Measurements from ENCODE around the gene TRAP1.
A peak's percentile ranks its signal among the peaks of the same experiment; 100 is the strongest.
"Not testable (repeated sequence)": the region's sequence is repeated elsewhere in the genome, so short reads cannot be mapped to it uniquely, and the experiment has no call there.

The TRAP1 gene

GRCh38 chr16:3670711-3671110, 46.6 kb downstream of the TRAP1 start:
- no peak for DNase-seq

DNA sequence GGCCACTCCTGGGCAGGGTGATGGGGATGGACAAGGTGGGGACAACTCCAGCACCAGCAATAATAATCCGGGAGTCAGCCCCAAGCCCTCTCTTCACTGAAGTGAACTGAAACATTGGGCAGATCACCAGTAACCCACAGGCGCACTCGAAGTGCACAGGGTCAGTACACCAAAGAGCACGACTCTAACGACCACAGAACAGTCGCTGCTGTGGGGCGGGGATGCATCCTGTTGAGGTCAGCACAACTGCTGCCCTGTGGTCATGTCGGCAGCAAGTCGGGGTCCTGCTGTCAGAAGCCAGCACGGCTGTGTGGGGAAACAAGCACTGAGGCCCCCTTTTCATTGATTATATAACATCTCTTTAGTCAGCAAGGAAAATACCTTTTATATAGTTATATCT, 48.2 kb downstream of the TRAP1 start:
- no peak for DNase-seq

DNA sequence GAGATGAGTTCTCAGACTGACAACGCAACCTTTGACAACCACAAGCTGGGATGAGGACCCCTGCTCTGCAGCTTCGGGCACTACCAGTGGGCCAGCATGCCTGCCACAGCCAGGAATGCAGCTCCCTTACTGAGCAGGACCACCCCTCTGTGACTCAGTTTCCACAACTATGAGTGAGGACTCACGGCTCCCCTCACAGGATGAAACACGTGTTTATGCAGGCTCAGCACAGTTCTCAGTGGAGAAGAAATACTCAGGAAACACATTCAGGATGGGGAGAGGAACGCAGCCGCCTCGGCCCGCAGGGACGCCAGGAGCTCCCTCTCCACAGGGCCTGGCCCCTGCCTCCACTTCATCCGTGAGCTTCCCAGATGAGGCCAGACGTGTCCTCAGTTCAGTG, 48.7 kb downstream of the TRAP1 start:
- DNase-seq, result no peak

DNA sequence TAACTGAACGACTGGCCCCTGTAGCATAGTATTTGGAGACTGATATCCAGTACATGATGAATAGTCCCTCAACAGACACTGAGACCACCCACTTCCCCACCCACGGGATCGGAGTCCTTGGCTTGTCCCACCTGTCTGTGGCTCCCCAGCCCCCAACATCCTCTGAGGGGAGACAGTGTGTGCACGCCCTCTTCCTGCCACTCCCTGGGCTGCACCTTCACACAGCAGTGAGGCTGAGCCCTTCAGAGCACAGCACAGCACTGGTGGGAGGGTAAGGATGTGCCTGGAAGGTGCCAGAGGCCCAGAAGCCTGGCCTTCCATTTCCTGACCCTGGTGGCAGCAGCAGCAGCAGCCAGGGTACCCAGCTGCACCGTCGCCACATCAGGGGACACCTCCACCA, 51.8 kb downstream of the TRAP1 start:
- DNase-seq, result no peak

GRCh38 chr16:3664187-3664896, 53.0 kb downstream of the TRAP1 start:
- DNase-seq, result no peak

- DNase-seq, result no peak
Measured at GRCh38 chr16:3662601-3663000, 54.7 kb downstream of the TRAP1 start.

DNA sequence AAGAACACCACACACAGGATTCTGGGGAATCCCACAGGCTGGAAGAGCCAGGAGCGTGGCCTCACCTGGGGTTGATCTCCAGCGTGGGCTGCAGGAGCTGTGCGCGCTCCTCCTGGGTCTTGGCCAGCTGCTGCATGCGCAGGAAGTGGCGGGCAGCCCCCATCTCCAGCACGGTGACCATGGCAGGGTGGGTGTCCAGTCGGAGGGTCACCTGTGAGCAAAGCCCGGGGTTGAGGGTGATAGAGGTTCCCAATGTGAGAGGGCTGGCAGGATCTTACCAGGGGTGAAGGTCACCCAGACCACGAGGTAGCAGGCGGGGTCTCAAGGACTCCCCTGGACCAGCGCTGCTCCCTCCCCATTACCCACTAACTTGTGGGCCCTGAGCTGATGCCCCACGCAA, 55.4 kb downstream of the TRAP1 start:
- DNase-seq, result no peak

GRCh38 chr16:3661311-3661710, 56.0 kb downstream of the TRAP1 start:
- DNase-seq, result no peak

DNA sequence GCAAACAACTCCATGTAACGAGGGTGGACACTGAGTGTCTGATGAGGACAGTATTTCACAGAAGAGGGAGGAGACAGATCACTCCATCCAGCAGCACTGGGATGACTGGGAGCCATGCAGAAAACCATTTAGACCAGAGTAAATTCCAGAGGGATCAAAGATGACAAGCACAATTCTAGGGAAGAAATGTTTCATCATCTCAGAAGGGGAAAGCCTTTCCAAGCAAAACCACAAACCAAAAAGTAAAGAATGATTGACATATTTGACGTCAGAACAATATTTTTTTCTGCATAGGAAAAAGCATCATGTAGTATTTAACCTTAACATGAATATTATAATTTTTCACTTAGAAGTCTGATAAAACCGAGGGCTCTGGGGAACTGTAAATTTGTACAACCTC, 58.1 kb downstream of the TRAP1 start:
- DNase-seq, result no peak

- no peak for DNase-seq
Measured at GRCh38 chr16:3656491-3657468, 60.5 kb downstream of the TRAP1 start.

GRCh38 chr16:3656160-3656490, 61.2 kb downstream of the TRAP1 start:
- DNase-seq, result not testable (repeated sequence)

DNA sequence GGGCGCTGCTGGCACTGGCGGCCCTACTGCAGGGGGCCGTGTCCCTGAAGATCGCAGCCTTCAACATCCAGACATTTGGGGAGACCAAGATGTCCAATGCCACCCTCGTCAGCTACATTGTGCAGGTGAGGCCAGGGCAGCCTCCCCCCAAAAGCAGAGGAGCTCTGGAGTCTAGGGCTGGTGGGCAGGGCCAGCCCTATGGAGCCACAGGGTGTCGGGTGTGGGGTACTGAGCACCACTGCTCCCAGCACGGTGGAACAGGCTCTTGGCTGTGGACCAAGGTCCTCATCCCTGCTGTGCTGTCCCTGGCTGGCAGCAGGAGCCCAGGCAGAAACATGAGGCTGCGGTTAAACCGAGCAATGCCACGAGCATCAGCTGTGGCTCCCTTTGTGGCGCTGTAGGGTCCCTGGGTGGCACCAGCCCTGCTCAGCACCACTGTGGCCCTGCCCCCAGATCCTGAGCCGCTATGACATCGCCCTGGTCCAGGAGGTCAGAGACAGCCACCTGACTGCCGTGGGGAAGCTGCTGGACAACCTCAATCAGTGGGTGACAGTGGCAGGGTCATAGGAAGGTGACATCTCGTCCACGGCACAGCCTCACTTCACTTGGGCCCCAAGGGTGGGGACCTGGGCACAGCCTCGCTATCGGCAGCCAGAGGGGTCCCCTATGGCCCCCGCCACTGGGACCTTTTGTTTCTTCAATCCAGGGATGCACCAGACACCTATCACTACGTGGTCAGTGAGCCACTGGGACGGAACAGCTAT, 61.7 kb downstream of the TRAP1 start:
- DNase-seq, result no peak

DNA sequence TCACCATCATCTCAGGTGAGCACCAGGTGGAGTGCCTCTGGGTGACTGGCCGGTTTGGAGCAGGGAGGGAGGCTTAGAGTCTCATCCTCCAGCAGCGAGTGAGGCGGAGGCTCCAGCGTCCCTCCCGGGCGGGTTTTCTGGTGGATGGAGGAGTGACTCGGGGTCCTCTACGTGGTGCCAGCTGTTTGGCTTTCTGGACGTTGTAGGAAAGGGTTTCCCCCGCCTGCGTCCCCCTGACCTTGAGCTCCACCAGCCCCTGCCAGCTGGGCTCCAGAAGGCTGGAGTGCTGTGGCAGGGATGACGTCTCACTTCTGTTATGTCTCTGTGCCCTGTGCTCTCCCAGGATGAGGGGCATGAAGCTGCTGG, 62.3 kb downstream of the TRAP1 start:
- DNase-seq, result no peak

- peak in 1 of 2 donors; percentile 16 for DNase-seq
Measured at GRCh38 chr16:3654249-3654991, 62.9 kb downstream of the TRAP1 start, which contains the start of gene DNASE1. TSS of gene DNASE1 (plus strand) at chr16:3654691. CDS start at chr16:3655374, 683 bp downstream.

DNA sequence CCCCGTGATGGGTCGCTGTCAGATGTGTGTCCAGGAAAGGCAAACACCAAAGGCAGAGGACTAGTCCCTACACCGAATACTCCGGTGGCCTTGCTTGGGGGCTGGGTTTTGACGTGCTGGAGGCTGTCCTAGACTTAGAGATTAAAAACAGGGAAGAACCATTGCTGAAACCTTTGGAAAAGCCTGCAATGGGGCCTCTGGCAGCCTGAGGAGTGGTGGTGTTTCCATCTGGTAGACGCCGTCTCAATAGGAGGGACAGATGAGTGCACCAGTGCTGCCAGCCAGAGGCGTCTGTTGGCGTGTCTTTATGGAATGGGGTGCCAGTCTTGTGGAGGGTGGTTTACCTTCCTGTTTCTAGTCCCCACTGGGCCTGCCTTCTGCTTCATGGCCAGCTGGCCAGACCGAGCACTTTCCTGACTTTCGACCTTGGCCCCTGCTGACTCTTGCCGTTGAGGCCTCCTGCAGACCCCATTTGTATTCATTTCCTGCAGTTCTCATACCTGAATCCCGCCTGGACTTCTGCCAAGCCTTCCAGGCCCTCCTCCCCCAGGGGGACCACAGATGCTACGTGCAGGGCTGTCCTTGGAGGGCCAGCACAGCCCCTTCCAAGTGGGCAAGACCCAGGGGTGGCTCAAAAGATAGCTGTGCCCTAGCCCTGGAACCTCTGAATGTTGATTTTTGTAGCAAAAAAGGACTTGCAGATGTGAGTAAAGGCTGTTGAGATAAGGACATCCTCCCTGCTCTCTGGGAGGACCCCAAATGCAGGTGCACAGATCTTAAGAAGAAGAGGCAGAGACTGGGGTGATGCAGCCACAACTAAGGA, 64.7 kb downstream of the TRAP1 start:
- no peak for DNase-seq

DNA sequence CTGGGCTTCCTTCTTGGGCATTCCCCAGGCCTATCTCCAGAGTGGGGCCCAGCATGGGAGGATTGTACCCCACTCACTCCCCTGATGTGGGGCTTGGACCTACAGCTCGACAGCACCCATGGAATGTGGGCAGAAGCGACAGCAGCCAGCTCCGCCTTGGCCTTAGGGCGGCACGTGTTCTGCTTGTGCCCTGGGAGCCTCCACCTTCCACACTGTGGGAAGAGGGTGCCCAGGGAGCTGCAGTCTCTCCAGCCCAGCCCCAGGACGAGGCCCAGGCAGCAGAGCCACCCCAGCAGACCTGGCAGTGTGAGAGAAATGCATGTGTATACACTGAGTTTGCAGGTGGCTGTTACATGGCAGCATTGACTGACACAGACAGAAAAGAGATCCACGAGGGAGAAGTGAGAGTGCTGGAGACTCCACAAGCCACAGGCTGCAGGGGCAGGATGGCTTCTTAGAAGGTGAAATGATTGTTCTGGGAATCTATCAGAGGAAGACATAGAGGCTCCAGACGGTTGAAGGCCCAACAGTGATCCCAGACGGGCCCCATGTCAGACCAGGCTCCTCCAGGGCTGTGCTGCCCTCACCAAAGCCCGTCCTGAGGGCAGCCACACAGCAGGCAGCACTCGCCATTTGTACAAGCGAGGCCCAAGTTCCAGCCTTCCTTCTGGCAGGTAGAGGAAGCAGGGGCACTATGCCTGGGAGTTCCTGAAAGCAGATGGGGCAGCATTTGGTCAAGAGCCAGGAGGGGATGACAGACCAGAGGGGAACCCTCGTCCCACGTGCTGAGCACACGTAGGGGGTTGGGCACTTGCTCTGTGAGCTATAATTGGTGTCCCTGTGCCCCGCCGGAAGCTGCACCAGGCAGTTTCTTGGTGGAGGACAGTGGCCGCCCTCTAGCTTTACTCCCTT, 65.6 kb downstream of the TRAP1 start:
- DNase-seq, result no peak

DNA sequence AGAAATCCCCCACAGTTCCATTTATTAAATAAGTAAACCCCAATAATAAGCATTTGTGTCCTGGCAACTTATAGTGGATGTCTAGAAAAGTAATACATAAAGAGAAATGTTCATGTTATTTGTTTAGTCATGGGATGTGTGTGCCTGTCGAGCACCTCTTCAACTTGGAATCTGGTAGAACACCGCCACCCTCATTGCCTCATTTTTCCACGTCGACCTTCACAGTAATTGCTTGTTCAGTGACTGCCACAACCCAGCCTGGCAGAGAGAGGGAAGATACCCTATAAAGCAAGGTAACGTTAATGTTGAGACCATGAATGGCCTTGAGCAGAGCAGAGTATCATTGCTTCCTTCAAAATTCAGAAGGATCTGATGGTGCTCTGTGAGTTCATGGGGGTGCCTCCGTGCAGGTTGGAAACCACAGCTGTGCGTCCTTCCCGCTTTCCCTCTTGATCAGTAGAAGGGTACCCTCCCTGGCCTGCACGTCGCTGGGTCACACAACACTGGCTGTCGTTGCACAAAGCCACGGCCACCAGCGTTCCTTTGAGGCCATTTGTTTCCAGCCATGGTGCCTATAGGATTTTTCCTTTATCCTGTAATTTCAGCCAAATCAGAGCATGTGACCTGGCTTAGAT, 66.6 kb downstream of the TRAP1 start:
- no peak for DNase-seq

DNA sequence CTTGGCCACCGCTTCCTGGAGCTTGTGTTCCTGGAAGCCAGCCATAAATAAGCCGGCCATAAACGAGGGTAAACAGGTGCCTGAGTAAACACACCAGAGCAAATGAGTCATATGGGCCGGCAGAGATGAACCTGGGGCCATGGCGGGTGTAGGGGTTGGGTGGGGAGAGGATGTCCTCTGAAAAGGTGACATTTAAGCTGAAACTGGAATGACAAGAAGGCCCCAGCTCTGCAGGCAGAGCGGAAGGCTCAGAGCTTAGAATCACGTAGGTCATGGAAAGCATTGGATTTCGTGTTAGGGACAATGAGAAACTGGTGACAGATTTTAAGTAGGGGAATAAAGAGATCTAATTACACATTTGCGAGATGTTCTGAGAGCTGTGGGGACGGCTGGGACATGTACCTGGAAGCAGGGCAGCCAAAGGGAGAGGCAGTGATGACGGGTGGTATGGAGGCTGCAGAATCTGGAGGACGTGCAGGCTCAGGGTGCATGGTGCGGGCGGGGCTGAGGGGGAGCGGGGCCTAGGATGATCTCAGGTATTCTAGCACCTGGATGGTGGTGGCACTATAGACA, 70.9 kb downstream of the TRAP1 start:
- no peak for DNase-seq

- no peak for DNase-seq
Measured at GRCh38 chr16:3645504-3646347, 71.6 kb downstream of the TRAP1 start.
